ENCODE results near the gene SETD1B. TPM values are rescaled to one million over a fixed set of nuclear protein-coding genes. Genes with fewer than 3 reads are reported as not detected.

The SETD1B gene
- total RNA-seq, 6 donors from 2014 or later, result 9.3 to 47.1 (median 20.4) TPM

DNA sequence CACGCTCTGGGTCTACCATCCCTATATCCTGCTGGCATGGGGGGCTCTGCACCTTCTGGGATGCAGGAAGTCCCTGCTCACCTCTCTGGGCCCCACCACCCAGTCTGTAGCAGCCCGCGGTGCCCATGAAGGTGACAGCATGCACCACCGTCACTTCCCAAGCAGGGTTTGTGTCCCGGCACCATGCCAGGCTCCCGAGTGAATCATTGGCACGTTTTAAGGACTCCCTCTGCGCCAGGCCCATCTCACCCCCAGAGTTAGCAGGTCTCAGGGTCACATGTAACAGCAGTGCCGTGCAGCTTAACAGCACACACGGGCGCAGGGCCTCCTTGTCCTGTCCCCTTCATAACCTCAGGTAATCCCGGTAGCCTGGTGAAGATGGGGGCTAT, 19.9 kb downstream of the SETD1B start:
- DNase-seq, result no peak
- H3K36me3 ChIP-seq, result peaks cover 47 to 94% (median 70%) of the 10 kb centered on the region in 4 donors
- 67 to 82% methylated on average over 5 to 12 of the region's 12 CpGs for WGBS, 2 donors
- ATAC-seq (ENCODE audit: low FRiP score in 2 of 2), result no peak
- no peaks in the 10 kb centered on the region for H3K4me1 ChIP-seq
- TF ChIP-seq POLR2A (IDR thresholded peaks at IDR 0.05) (no peak), POLR2AphosphoS5 (IDR thresholded peaks at IDR 0.05) (no peak), EP300 (IDR thresholded peaks at IDR 0.05) (no peak)
- TF ChIP-seq, protein P1, sequence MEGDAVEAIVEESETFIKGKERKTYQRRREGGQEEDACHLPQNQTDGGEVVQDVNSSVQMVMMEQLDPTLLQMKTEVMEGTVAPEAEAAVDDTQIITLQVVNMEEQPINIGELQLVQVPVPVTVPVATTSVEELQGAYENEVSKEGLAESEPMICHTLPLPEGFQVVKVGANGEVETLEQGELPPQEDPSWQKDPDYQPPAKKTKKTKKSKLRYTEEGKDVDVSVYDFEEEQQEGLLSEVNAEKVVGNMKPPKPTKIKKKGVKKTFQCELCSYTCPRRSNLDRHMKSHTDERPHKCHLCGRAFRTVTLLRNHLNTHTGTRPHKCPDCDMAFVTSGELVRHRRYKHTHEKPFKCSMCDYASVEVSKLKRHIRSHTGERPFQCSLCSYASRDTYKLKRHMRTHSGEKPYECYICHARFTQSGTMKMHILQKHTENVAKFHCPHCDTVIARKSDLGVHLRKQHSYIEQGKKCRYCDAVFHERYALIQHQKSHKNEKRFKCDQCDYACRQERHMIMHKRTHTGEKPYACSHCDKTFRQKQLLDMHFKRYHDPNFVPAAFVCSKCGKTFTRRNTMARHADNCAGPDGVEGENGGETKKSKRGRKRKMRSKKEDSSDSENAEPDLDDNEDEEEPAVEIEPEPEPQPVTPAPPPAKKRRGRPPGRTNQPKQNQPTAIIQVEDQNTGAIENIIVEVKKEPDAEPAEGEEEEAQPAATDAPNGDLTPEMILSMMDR (IDR thresholded peaks at IDR 0.05), result no peak
- no peaks in the 10 kb centered on the region for H3K27me3 ChIP-seq
- H3K9me3 ChIP-seq, result no peaks in the 10 kb centered on the region
- H3K4me3 ChIP-seq, result no peak overlapping the region
- no peak overlapping the region for H3K27ac ChIP-seq

DNA sequence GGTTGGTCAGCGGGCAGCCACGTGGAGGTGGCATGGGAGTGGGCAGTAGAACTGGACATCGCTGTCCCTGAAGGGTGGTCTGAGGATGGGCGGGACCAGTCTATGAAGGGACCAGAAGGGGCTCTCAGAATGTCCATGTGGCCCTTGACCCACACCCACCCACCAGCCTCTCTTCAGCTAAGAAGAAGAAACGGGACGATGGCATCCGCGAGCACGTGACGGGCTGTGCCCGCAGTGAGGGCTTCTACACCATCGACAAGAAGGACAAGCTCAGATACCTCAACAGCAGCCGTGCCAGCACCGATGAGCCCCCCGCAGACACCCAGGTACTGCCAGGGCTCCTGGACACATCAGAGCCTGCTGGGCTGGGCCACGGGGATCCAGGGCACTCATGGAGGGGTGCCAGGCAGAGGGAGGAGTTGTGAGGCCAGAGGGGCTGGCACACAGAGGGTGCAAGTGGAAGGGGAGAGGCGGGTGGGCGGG, 21.3 kb downstream of the SETD1B start:
- Histone ChIP-seq H3K27me3 (no peaks in the 10 kb centered on the region), H3K36me3 (peaks cover 35 to 94% (median 70%) of the 10 kb centered on the region in 4 donors), H3K9me3 (no peaks in the 10 kb centered on the region), H3K4me3 (no peak overlapping the region), H3K4me1 (no peaks in the 10 kb centered on the region), H3K27ac (no peak overlapping the region)
- ATAC-seq (ENCODE audit: low FRiP score in 2 of 2), result no peak
- DNase-seq, result peak in 1 of 2 donors; percentile 72
- WGBS, 2 donors, result 91 to 94% methylated on average over 15 to 18 of the region's 18 CpGs
- TF ChIP-seq POLR2A (IDR thresholded peaks at IDR 0.05) (no peak), EP300 (IDR thresholded peaks at IDR 0.05) (no peak), POLR2AphosphoS5 (IDR thresholded peaks at IDR 0.05) (no peak)
- TF ChIP-seq, protein P1 (IDR thresholded peaks at IDR 0.05), result no peak

DNA sequence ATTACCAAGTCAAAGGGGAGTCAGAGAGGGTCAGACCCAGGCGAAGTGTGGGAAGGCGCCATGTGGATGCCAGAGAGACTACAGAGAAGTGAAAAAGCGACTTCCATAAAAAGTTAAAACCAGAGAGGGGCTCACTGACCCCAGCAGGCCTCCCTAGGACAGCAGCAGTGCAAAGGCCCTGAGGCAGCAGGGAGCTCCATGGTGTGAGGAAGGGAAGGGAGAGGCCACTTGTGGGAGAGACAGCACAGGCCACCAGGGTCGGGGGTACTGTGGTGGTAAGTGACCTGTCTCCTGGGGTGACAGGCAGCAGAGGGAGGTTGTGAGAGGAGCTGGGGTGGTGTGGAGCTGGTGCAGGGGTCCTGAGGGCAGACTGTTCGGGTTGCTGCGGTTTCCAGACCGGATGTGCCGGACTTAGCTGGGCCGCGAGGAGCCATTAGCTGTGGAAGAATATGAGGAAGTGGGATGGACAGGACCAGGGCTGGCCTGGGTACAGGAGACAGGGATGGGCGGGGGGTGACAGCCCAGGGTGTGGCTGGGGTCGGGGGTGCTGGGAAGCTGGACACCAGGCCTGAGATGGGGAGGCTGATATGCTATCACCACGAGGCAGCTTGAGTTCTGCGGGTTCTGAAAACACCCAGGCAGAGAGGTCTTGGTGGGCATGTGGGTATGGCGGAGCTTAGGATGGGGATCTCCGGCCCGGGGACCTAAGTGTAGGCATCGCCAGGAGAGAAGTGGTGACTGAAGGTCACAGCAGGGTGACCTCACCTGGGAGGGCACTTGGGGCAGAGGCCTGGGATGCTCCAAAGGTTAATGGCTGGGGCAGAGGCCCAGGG, 22.7 kb downstream of the SETD1B start:
- Histone ChIP-seq H3K36me3 (peaks cover 36 to 94% (median 69%) of the 10 kb centered on the region in 4 donors), H3K9me3 (no peaks in the 10 kb centered on the region), H3K4me1 (no peaks in the 10 kb centered on the region), H3K27me3 (no peaks in the 10 kb centered on the region), H3K27ac (no peak overlapping the region), H3K4me3 (no peak overlapping the region)
- DNase-seq (no peak), ATAC-seq (ENCODE audit: low FRiP score in 2 of 2) (no peak)
- 86 to 87% methylated on average over 18 of the region's 18 CpGs for whole genome bisulfite sequencing, 2 donors
- TF ChIP-seq POLR2A (IDR thresholded peaks at IDR 0.05) (no peak), EP300 (IDR thresholded peaks at IDR 0.05) (no peak), POLR2AphosphoS5 (IDR thresholded peaks at IDR 0.05) (no peak)
- TF ChIP-seq, protein P1 (IDR thresholded peaks at IDR 0.05), result no peak

DNA sequence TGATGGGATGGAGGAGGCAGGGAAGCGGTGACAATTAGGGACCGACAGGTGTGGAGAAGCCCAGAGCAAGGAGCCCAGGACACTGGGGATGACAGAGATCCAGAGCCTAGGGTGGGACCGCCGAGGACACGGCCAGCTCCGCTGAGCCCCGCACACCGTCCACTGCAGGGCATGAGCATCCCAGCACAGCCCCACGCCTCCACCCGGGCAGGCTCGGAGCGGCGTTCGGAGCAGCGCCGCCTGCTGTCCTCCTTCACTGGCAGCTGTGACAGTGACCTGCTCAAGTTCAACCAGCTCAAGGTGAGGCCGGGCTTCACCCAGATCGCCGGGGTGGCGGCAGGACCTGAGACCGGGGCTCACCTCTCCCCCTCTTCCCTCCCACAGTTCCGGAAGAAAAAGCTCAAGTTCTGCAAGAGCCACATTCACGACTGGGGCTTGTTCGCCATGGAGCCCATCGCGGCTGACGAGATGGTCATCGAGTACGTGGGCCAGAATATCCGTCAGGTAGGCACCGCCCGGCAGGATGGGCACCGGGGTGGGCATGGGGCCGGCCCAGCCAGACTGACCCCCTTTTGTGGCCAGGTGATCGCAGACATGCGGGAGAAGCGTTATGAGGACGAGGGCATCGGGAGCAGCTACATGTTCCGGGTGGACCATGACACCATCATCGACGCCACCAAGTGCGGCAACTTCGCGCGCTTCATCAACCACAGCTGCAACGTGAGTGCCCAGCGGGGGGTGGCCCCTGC, 23.7 kb downstream of the SETD1B start:
- WGBS, 2 donors, result 94% methylated on average over 33 to 48 of the region's 48 CpGs
- DNase-seq (peak in 1 of 2 donors; percentile 78), ATAC-seq (ENCODE audit: low FRiP score in 2 of 2) (no peak)
- H3K9me3 ChIP-seq, result no peaks in the 10 kb centered on the region
- no peak overlapping the region for H3K4me3 ChIP-seq
- H3K4me1 ChIP-seq, result no peaks in the 10 kb centered on the region
- H3K36me3 ChIP-seq, result peaks cover 32 to 94% (median 65%) of the 10 kb centered on the region in 4 donors
- no peaks in the 10 kb centered on the region for H3K27me3 ChIP-seq
- TF ChIP-seq POLR2A (IDR thresholded peaks at IDR 0.05), result no peak
- TF ChIP-seq, protein P1 (IDR thresholded peaks at IDR 0.05), result no peak
- TF ChIP-seq POLR2AphosphoS5 (IDR thresholded peaks at IDR 0.05), result no peak
- no peak for TF ChIP-seq EP300 (IDR thresholded peaks at IDR 0.05)
- H3K27ac ChIP-seq, result no peak overlapping the region
